Transverse colon (tissue), 4 donors: ENCODE data around the gene VWA3B. TPM values are rescaled to one million over a fixed set of nuclear protein-coding genes. Genes with fewer than 3 reads are reported as not detected.
"Not testable (repeated sequence)": the region's sequence is repeated elsewhere in the genome, so short reads cannot be mapped to it uniquely, and the experiment has no call there.

ENCODE experiments used
- DNase-seq: peaks from one replicate; pipeline ENCODE4 v3.0.0-alpha.2; 2019
- H3K27ac ChIP-seq, 4 donors: fragments of 200-600 bp; sonication (generic); 2 replicates each; pipeline ENCODE4 v1.5.1; 2016 to 2018; ENCODE audit warnings: inconsistent platforms in 4 of 4
- H3K27me3 ChIP-seq: fragments of 200-600 bp; sonication (generic); 2 replicates; pipeline ENCODE4 v1.5.1; 2017; ENCODE audit warnings: inconsistent platforms
- H3K36me3 ChIP-seq, 4 donors: fragments of 200-600 bp; sonication (generic); 2 replicates each; pipeline ENCODE4 v1.5.1; 2017 to 2019; ENCODE audit warnings: inconsistent platforms in 4 of 4
- H3K4me1 ChIP-seq, 4 donors: fragments of 200-600 bp; sonication (generic); 2 replicates each; pipeline ENCODE4 v1.5.1; 2017 to 2020; ENCODE audit warnings: inconsistent platforms in 4 of 4
- H3K4me3 ChIP-seq, 4 donors: fragments of 200-600 bp; sonication (generic); 1 replicate in 1 of 4; 2 replicates in 3 of 4; pipeline versions ENCODE4 v1.5.1 to v1.6.1; 2017 to 2019; ENCODE audit warnings: inconsistent platforms in 4 of 4
- H3K9me3 ChIP-seq, 2 donors: fragments of 200-600 bp; sonication (generic); 2 replicates each; pipeline ENCODE4 v1.5.1; 2017 to 2019; ENCODE audit warnings: inconsistent platforms in 2 of 2
- CTCF ChIP-seq, 5 experiments: fragments of 200-600 bp in 3 of 5; fragments of 450-650 bp in 2 of 5; sonication (generic) in 3 of 5; IDR thresholded peaks; 1 replicate in 2 of 5; 2 replicates in 3 of 5; pipeline ENCODE4 v1.5.1; 2016 to 2017; ENCODE audit warnings: antibody characterized with exemption in 5 of 5, inconsistent platforms in 3 of 5, mild to moderate bottlenecking in 2 of 5, moderate library complexity in 1 of 5
- EP300 ChIP-seq: sonication (generic); formaldehyde crosslinking; IDR thresholded peaks from one replicate; pipeline ENCODE4 v1.6.1; 2017; ENCODE audit warnings: antibody characterized with exemption, low read depth
- POLR2A ChIP-seq: fragments of 450-650 bp; IDR thresholded peaks from one replicate; pipeline ENCODE4 v1.6.1; 2016; ENCODE audit warnings: antibody characterized with exemption, mild to moderate bottlenecking, moderate library complexity
- POLR2AphosphoS5 ChIP-seq, 3 donors: sonication (generic); formaldehyde crosslinking; IDR thresholded peaks; one replicate each; pipeline ENCODE4 v1.6.1; 2016; ENCODE audit warnings: antibody characterized with exemption in 3 of 3
- WGBS, 2 donors: methylation state at CpG; one replicate each; pipeline ENCODE4 v1.1.5; 2018; ENCODE audit warnings: low coverage in 1 of 2; 5-methylcytosine and 5-hydroxymethylcytosine counted together
- in situ Hi-C, 4 donors: fragments of 200-750 bp; cut with MboI; loops; one replicate each; pipeline versions ENCODE4 v1.15.0 to v1.15.1; 2017; ENCODE audit warnings: low sequenced_read_pairs in 3 of 4, low pct_ligation_motif_present in 1 of 4, low pct_unique_long_range_greater_than_20kb in 1 of 4
- intact Hi-C: fragments of 100-400 bp; cut with DNase I; formaldehyde crosslinking; loops from one replicate; pipeline ENCODE4 v1.15.1; 2023; ENCODE audit warnings: low total_unique reads
- total RNA-seq, 4 donors: library from RNA; depleted of rRNA; stranded (reverse); fragments of >200 nt; gene quantifications; one replicate each; pipeline ENCODE4 v1.1.0, GENCODE V29; 2016

Gene VWA3B
- total RNA-seq, 4 donors from 2014 or later, result 0.41 to 0.48 TPM; not detected in 2

GRCh38 chr2:98093611-98094010 is 6.6 kb downstream of the VWA3B start:
- intact Hi-C loops, result no loop called here
- Histone ChIP-seq H3K36me3 (no peaks in the 10 kb centered on the region), H3K4me1 (peaks cover 0 to under 1% (median 0%) of the 10 kb centered on the region in 4 donors), H3K9me3 (peaks cover 7 to 8% of the 10 kb centered on the region in 2 donors), H3K27ac (no peak overlapping the region), H3K27me3 (no peaks in the 10 kb centered on the region), H3K4me3 (no peak overlapping the region)
- DNase-seq, result no peak
- in situ Hi-C loops, result no loop called here
- 92 to 100% methylated on average over 5 of the region's 5 CpGs for WGBS, 2 donors
- no peak for TF ChIP-seq CTCF (IDR thresholded peaks at IDR 0.05)
- no peak for TF ChIP-seq EP300
- no peak for TF ChIP-seq POLR2AphosphoS5 (IDR thresholded peaks at IDR 0.05)
- no peak for TF ChIP-seq POLR2A

DNA sequence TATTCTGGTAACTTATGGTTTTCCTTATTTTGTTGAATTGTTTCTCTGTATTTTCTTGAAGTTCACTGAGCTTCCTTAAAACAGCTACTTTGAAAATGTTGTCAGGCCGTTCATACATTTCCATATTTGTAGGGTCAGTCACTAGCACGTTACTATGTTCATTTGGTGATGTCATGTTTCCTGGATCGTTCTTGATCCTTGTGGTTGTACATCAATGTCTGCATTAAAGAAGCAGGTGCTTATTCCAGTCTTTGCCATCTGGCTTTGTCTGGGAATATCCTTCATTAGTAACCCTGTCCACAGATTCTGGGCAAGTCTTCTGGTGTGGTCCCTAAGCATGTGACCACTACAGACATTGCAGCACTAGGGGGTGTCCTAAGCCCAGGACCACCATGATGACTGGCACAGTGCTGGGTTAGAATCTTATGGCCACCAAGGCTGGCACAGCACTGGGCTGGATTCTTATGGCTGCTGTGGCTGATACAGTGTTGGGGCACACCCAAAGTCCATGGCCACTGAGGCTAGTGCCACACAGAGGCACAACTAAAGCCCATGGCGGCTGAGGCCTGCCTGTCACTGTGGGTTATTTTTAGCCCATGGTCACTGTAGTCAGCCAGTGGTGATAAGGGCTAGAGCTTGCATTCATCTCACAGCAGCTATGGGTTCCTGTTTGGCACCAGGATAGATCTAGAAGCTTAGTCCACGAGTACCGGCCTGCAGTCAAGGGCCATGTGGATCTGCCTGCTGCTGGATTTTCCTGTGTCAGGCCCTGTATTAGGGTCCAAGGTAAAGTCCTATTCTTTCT is 13.2 kb downstream of the VWA3B start:
- no peak for DNase-seq
- WGBS, 2 donors, result 89 to 94% methylated on average over 2 to 6 of the region's 6 CpGs
- Histone ChIP-seq H3K4me1 (no peaks in the 10 kb centered on the region), H3K27me3 (no peaks in the 10 kb centered on the region), H3K9me3 (peaks cover 7 to 9% of the 10 kb centered on the region in 2 donors), H3K4me3 (no peak overlapping the region), H3K36me3 (no peaks in the 10 kb centered on the region), H3K27ac (no peak overlapping the region)
- intact Hi-C loops (no loop called here), in situ Hi-C loops (no loop called here)
- no peak for TF ChIP-seq POLR2AphosphoS5 (IDR thresholded peaks at IDR 0.05)
- TF ChIP-seq EP300, result no peak
- TF ChIP-seq CTCF (IDR thresholded peaks at IDR 0.05), result no peak
- TF ChIP-seq POLR2A, result no peak

DNA sequence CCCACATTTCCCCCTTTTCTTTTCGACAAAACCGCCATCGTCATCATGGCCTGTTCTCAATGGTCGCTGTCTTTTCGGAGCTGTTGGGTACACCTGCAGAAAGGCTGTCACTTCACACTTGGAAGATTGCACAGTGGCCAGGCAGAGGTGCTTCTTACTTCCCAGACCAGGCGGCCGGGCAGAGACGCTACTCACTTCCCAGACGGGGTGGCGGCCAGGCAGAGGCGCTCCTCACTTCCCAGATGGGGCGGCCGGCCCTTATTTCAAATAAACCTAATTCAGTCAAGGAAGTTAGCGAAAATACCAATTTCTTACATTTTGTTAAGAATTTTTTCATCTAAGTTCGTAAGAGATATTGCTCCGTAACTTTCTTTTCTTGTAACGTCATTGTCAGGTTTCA is 15.3 kb downstream of the VWA3B start:
- intact Hi-C loops, DNase-seq, H3K9me3 ChIP-seq, in situ Hi-C loops, H3K4me3 ChIP-seq, H3K36me3 ChIP-seq, H3K4me1 ChIP-seq, H3K27ac ChIP-seq, H3K27me3 ChIP-seq: not testable (repeated sequence)
- 98 to 99% methylated on average over 12 to 17 of the region's 17 CpGs for WGBS, 2 donors

DNA sequence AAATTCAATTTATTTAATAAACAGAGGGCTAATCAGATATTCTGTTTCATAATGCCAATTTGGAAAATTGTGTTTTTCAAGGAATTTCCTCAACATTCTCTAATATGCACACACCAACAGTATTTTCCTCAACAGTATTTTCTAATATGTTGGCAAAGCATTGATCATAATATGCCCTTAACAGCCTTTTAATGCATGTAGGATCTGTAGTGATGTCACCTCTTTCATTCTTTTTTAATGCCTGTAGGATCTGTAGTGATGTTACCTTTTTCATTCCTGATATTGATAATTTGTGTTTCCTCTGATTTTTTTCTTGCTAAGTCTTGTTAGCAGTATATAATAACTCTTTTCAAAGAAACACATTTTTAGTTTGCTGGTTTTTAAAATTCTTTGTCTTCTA is 15.9 kb downstream of the VWA3B start:
- in situ Hi-C loops (no loop called here), intact Hi-C loops (no loop called here)
- H3K4me1 ChIP-seq, result no peaks in the 10 kb centered on the region
- DNase-seq, result no peak
- no peak overlapping the region for H3K4me3 ChIP-seq
- no peak overlapping the region for H3K27ac ChIP-seq
- H3K36me3 ChIP-seq, result no peaks in the 10 kb centered on the region
- no peaks in the 10 kb centered on the region for H3K27me3 ChIP-seq
- TF ChIP-seq POLR2AphosphoS5 (IDR thresholded peaks at IDR 0.05), result no peak
- TF ChIP-seq EP300, result no peak
- no peak for TF ChIP-seq CTCF (IDR thresholded peaks at IDR 0.05)
- TF ChIP-seq POLR2A, result no peak
- peaks cover 0 to 3% of the 10 kb centered on the region in 2 donors for H3K9me3 ChIP-seq

DNA sequence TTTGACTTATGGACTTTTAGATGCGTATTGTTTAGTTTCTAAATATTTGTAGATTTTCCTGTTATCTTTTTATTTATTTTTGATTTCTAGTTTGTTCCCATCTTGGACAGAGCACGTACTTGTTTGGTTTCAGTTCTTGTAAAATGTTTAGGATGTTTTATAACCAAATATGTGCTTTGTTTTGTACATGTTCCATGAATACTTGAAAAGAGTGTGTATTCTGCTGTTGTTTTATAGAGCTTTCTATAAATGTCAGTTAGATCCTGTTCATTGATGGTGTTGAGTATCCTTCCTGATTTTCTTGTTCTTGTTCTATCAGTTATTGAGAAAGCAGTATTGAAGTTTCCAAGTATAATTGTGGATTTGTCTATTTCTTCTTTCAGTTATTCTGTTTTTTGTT is 21.1 kb downstream of the VWA3B start:
- intact Hi-C loops (no loop called here), in situ Hi-C loops (no loop called here)
- no peak for TF ChIP-seq POLR2A
- TF ChIP-seq POLR2AphosphoS5 (IDR thresholded peaks at IDR 0.05), result no peak
- no peak for TF ChIP-seq EP300
- TF ChIP-seq CTCF (IDR thresholded peaks at IDR 0.05), result no peak
- DNase-seq, result no peak
- WGBS, 2 donors, result 61 to 74% methylated on average over 2 of the region's 2 CpGs
- peaks cover 0 to 6% of the 10 kb centered on the region in 2 donors for H3K9me3 ChIP-seq
- no peaks in the 10 kb centered on the region for H3K36me3 ChIP-seq
- no peaks in the 10 kb centered on the region for H3K27me3 ChIP-seq
- H3K4me1 ChIP-seq, result no peaks in the 10 kb centered on the region
- H3K4me3 ChIP-seq, result no peak overlapping the region
- H3K27ac ChIP-seq, result no peak overlapping the region
